Activated naive CD8-positive, alpha-beta T cell treated with anti-CD3 and anti-CD28 coated beads, Interleukin-2, amount 50 U/mL, for 16 hours (primary cell): ENCODE measurements around the gene ASTN1.
"Not testable (repeated sequence)": the region's sequence is repeated elsewhere in the genome, so short reads cannot be mapped to it uniquely, and the experiment has no call there.

Experiments
- DNase-seq: peaks from one replicate; pipeline ENCODE4 v3.0.0-alpha.2; 2020; ENCODE audit warnings: low read depth, low spot score

Gene ASTN1

DNA sequence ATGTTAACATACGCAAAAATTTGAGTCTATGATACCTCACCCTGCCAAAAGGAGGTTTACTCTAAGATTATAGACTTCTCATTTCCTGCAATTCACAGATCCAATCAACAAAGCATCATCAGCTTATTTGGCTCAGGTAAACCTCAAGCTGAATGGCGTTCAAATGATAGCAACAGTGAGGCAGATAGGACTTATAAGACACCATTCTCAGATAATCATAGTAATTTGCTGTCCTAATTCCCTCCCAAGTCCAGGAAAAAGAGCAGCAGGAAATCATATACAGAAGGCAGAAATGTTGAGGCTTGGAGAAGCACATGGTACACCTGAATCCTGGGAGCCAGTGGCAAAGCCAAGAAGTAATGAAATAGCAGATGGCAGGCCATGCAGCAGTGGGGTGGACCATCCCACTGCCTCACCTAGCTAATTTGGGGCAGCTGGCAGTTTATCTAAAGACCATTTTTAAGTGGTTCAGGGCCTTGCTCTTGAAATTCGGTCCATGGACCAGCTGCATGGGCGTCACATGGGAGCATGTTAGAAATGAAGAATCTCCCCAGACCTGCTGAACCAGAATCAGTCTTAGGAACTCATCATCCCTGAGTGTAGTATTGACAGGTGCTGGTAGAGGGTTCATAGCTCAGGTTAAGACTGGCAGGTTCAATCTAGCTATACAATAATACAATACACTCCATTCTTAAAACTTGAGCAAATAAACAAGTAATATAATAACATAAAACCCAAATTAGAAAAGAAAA, 57.7 kb downstream of the ASTN1 start:
- no peak for DNase-seq

DNA sequence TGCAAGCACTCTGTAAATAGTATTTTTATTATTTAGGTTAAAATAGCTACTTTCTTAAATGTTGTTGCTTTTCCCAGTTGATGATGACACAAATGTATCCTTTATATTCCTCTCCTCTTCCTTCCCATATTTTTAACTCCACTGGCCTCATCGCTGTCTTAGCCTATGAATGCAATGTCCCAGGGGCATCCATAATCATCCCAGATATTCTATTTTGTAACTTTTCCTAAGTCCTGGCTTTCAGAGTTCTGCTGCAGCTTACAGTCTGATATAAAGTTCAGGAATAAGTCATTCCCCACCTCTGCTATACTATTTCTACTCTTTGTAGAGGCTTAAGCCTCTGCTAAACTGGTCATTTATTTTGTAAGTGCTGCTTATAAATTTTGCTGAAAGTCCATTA, 58.3 kb downstream of the ASTN1 start:
- DNase-seq = no peak

DNA sequence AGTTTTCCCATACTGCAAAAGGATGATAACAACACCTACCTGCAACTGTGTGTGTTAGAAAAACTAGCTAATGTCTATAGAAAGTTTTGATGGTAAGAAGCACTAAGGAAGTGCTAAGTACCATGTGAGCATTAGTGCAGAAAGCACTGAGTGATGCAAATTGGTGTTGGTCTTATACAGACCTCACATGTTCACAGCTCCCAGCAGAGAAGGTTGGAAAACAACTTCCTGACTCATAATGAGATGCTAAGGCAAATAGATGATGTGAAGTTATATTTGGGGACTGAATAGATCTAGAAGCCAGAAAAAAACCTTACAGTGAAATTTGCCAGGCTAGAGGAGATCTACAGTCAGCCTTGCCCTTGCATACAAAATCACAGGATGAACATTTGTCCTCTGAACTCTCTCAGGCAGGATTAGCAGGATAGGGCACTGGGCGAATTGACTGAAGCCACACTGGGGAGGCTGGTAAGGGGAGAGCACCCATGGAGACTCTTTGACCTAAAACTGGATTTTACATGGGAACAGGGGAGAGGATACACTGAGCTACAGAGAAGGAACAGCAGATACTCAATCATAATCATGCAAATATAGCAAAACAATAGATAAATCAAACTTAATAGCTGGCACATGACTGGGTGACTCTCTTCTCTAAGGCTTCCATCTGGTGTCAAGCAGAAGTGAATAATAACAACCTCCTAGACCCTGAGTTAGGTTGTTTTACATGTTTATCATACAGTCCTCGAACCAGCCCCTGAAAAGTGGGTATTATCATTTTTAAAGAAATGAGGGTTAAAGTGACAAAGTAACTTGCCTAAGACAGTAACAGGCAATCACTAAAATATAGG, 61.3 kb downstream of the ASTN1 start:
- DNase-seq = no peak

- no peak for DNase-seq
Observed at GRCh38 chr1:177092001-177092400, 72.5 kb downstream of the ASTN1 start.

GRCh38 chr1:177091040-177091439, 73.5 kb downstream of the ASTN1 start:
- no peak for DNase-seq

DNA sequence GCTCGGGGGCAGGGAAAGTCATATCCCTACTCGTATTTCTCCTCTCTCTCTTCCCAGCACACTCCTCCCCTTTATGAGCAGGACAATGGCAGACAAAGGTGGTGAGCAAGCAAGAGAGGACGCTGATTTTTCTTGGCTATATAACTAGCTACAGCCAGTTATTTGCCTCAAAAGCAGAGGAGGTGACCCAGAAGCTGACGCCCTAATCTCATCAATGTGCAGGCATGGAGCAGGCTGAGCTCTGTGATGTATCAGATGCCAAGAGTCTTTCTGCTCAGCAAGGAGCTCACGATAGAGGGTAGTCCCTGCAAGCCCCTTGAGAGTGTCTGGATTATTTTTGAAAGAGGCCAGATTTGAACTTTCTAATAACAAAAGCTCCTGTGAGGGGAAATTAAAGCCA, 75.5 kb downstream of the ASTN1 start:
- no peak for DNase-seq

DNA sequence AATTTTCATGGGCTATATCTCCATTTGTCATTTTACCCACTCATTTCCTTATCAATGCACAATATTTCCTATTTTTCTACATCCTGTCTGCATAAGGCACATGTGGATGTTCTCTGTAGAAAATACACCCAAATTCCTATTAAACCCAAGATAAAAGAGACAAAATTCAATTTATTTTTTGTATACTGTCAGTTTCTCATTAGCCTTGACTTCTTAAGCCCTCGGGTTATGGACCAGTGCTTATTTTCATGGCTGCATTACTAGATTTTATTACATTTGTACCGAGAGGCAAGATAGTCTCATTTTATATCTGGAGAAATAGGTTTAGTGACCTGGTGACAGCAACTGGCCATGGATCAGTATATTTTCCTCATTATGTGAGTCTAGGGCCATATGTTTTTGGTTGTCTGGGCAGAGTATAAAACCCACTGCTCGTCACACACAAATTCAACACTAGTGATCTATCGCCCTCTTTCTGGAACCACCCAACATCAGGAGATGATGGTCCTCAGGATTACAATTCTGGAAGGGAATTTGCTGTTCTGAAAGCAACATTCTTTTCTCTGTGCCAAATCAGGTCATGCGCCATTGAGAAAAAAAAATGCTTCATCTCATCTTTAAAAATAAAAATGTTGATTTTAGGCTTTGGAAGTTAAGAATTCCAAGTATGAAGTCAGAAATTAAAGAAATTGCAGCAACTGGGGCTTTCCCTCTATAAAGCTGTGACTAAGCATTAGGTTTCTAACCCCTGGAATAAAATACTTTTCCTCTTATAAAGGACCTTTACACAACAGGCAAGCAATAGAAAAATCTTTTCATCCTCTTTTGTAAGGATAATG, 81.4 kb downstream of the ASTN1 start:
- no peak for DNase-seq

- DNase-seq = no peak
Observed at GRCh38 chr1:177080564-177080963, 83.9 kb downstream of the ASTN1 start.

GRCh38 chr1:177077734-177078499, 86.6 kb downstream of the ASTN1 start:
- no peak for DNase-seq

DNA sequence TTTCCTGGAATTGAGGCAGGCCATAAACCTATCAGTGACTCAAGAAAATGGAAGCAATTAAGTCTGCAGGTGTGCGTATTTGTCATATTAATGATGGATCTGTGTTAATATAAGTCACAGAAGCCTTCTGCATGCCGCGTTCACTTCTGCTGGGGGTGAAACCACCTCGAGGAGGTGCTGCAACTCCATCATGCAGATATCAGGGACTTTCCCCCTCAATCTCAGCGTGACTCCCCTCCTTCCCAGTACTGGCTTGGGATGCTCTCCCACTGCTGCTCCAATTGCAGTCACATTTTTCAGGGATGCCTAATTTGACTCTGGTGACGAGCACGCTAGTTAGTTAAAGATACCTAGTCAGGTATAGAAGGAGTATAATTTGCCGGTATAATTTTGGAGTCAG, 87.5 kb downstream of the ASTN1 start:
- no peak for DNase-seq

GRCh38 chr1:177074811-177075210, 89.7 kb downstream of the ASTN1 start:
- not testable (repeated sequence) for DNase-seq

- DNase-seq = no peak
Observed at GRCh38 chr1:177069490-177069889, 95.0 kb downstream of the ASTN1 start.

DNA sequence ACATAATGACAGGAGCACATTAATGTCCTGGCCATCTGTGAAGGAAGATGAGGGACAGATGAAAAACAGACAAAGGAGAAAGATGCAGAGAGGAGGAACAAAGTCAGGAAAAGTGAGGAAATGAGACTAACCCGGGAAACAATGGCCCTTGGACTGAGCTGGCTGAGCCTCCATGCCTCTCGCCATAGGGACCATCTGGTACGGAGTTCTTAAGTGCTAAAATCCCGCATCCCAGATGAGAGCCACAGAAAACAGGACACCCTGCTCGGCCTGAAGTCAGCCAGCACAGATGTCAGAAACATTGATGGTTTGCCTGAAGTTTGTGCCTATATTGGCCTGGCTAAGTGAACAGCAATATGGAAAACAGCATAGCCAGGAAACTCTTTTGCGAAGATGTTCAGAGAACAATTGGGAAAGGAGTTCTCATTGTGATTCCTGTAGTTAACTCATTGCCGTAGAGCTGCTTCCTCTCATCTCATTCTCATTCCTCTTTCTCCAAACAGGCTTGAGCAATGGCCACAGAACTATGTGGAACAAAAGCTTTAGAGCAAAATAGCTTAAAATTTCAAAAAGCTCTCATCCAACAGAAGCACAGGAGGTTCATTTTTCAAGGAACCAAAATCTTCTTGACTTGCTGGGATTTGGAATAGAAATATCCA, 96.6 kb downstream of the ASTN1 start:
- DNase-seq = no peak

GRCh38 chr1:177065430-177065829, 99.1 kb downstream of the ASTN1 start:
- DNase-seq = no peak

GRCh38 chr1:177063648-177064047, 100.9 kb downstream of the ASTN1 start:
- no peak for DNase-seq

DNA sequence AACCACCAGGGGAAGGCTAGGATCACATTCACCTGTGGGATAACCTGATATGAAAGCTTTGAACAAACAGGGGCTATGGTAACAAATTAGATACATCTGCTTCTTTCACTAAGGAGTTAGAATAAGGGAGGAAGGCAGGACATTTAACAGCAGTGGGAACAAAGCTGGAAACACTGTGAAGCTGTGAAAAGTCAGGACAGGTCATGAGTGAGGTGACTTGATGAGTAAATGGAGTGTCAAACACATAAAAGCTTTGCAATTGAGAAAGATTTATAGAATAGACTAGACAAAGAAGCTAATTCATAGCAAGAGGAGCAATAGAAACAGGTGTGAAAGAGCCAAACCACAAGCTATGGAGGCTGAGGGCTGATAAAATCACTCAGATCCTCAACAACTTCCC, 110.0 kb downstream of the ASTN1 start:
- no peak for DNase-seq

- no peak for DNase-seq
Observed at GRCh38 chr1:177053648-177054047, 110.9 kb downstream of the ASTN1 start.

DNA sequence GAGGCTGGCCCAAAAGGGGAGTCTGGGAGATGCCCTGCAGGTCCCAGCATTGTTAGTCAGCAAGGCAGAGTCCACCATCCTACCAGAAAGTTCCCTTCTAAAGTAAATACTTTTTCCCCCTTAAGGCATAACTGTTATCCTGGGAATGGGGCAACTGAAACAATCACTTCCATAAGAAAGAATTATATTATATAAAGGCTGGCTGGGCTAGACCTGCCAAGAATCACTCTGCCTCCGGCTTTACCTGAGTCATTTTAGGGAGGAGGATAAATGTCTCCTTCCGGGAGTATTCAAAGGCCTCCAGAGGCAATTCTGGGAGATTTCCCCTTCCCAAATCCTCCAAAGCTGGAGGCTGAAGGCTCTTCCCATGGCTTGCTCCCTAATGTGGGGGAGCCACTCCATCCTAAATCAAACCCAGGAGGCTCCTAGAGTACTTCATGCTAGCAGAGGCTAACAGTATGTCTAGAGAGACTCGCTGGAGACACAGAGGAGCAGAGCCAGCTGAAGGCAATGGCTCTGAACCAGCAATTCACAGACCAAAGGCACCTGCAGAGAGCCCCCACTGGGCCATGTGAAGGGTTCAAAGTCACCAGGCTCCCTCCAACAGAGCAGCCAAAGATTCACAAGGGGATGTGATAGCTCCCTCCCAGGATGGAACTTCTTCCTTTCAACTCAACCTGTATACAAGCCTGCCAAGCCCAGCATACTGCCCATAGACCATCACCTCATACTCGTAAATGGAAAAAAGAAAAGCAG, 116.0 kb downstream of the ASTN1 start:
- DNase-seq = no peak

- DNase-seq = no peak
Observed at GRCh38 chr1:177045151-177045550, 119.4 kb downstream of the ASTN1 start.

DNA sequence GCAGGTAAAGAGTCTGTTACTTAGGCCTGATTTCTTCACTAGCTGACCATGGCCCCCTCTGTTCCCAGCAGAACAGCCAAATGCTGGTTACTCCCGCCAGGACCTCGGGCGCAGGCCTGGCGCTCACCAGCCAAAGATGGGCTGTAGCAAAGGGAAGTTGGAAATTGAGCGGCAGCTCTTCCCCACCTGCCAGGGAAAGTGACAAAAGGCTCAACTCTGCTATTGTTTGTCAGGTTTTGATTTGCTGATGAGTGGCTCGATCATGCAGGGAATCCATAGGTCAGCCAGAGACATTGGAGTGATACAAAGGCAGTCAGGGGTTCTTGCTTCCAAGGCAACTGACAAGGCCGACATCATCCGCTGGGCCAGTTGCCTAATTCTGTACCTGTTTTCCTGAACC, 120.1 kb downstream of the ASTN1 start:
- no peak for DNase-seq
